Activated CD4-positive, alpha-beta memory T cell treated with anti-CD3 and anti-CD28 coated beads, Interleukin-2, amount 10 ng/mL, durations not matched to agents 7 days and 5 days (primary cell): ENCODE results near the gene CELF3. TPM values are rescaled to one million over a fixed set of nuclear protein-coding genes. Genes with fewer than 3 reads are reported as not detected.
"Not testable (repeated sequence)": the region's sequence is repeated elsewhere in the genome, so short reads cannot be mapped to it uniquely, and the experiment has no call there.

Source experiments
- CTCF ChIA-PET: fragments of 350-600 bp; sonication (Branson Sonifier 250); formaldehyde crosslinking; loops from one replicate; lab custom pipeline; 2021; ENCODE audit warnings: antibody characterized with exemption, inconsistent platforms; lab: Charles Lee
- POLR2A ChIA-PET: fragments of 350-600 bp; sonication (Branson Sonifier 250); formaldehyde crosslinking; loops from one replicate; lab custom pipeline; 2021; ENCODE audit warnings: antibody characterized with exemption; lab: Charles Lee
- DNase-seq: peaks from one replicate; pipeline ENCODE4 v3.0.0-alpha.2; 2020
- H3K27ac Mint-ChIP-seq: one replicate; pipeline ENCODE4 v1.8.0; 2021; ENCODE audit warnings: mild to moderate bottlenecking, mixed read lengths
- H3K27me3 Mint-ChIP-seq: one replicate; pipeline ENCODE4 v1.8.0; 2021; ENCODE audit warnings: mixed read lengths
- H3K36me3 Mint-ChIP-seq: one replicate; pipeline ENCODE4 v1.8.0; 2021; ENCODE audit warnings: low read depth, mixed read lengths
- H3K4me1 Mint-ChIP-seq: one replicate; pipeline ENCODE4 v1.8.0; 2021; ENCODE audit warnings: mixed read lengths
- H3K4me3 Mint-ChIP-seq: one replicate; pipeline ENCODE4 v1.8.0; 2021; ENCODE audit warnings: mild to moderate bottlenecking, mixed read lengths
- H3K9me3 Mint-ChIP-seq: one replicate; pipeline ENCODE4 v1.8.0; 2021; ENCODE audit warnings: mixed read lengths
- total RNA-seq, 2 experiments: library from RNA; stranded (reverse); gene quantifications; one replicate each; pipeline ENCODE4 v1.2.3, GENCODE V29; 2021

The CELF3 gene
- total RNA-seq, 2 experiments from 2014 or later = not detected

- no peaks in the 10 kb centered on the region for H3K9me3 Mint-ChIP-seq
- H3K36me3 Mint-ChIP-seq = peaks cover 3% of the 10 kb centered on the region
- peaks cover 12% of the 10 kb centered on the region for H3K4me1 Mint-ChIP-seq
- CTCF ChIA-PET = interaction anchor here (0.9 kb wide), 1 partner anchor 87 kb away, joined by 4 read pairs; no protein-coding TSS in a partner anchor
- no peaks in the 10 kb centered on the region for H3K27me3 Mint-ChIP-seq
- no peak overlapping the region for H3K4me3 Mint-ChIP-seq
- no peak for DNase-seq
- H3K27ac Mint-ChIP-seq = no peak overlapping the region
- POLR2A ChIA-PET = no interaction called here
Observed at GRCh38 chr1:151680826-151681225, 35.8 kb downstream of the CELF3 start.

- POLR2A ChIA-PET = no interaction called here
- CTCF ChIA-PET = interaction anchor here (0.9 kb wide), 1 partner anchor 87 kb away, joined by 4 read pairs; no protein-coding TSS in a partner anchor
- Mint-ChIP-seq H3K27ac (no peak overlapping the region), H3K27me3 (no peaks in the 10 kb centered on the region), H3K4me1 (peaks cover 12% of the 10 kb centered on the region), H3K36me3 (peaks cover 3% of the 10 kb centered on the region), H3K9me3 (no peaks in the 10 kb centered on the region), H3K4me3 (no peak overlapping the region)
- DNase-seq = no peak
Observed at GRCh38 chr1:151680391-151680790, 36.2 kb downstream of the CELF3 start.

GRCh38 chr1:151673407-151673806 is 43.2 kb downstream of the CELF3 start:
- Mint-ChIP-seq H3K36me3 (peaks cover 33% of the 10 kb centered on the region), H3K27ac (no peak overlapping the region), H3K4me3 (no peak overlapping the region), H3K27me3 (no peaks in the 10 kb centered on the region), H3K9me3 (no peaks in the 10 kb centered on the region), H3K4me1 (no peaks in the 10 kb centered on the region)
- POLR2A ChIA-PET = interaction anchor here (0.6 kb wide), 1 partner anchor 70 kb away, joined by 3 read pairs; no protein-coding TSS in a partner anchor
- CTCF ChIA-PET = no interaction called here
- DNase-seq = no peak

- H3K4me1 Mint-ChIP-seq, CTCF ChIA-PET, H3K27ac Mint-ChIP-seq, H3K9me3 Mint-ChIP-seq, POLR2A ChIA-PET, DNase-seq, H3K4me3 Mint-ChIP-seq, H3K27me3 Mint-ChIP-seq: not testable (repeated sequence)
- H3K36me3 Mint-ChIP-seq = peaks cover 42% of the 10 kb centered on the region
Observed at GRCh38 chr1:151670036-151670675, 46.4 kb downstream of the CELF3 start.

GRCh38 chr1:151668090-151668489 is 48.5 kb downstream of the CELF3 start:
- Mint-ChIP-seq H3K27ac (no peak overlapping the region), H3K27me3 (no peaks in the 10 kb centered on the region), H3K4me3 (no peak overlapping the region), H3K4me1 (peaks cover 7% of the 10 kb centered on the region), H3K9me3 (no peaks in the 10 kb centered on the region), H3K36me3 (peaks cover 42% of the 10 kb centered on the region)
- DNase-seq = no peak
- ChIA-PET POLR2A (no interaction called here), CTCF (interaction anchor here (0.6 kb wide), 1 partner anchor 17 kb away, joined by 3 read pairs; no protein-coding TSS in a partner anchor)

GRCh38 chr1:151661751-151662150 is 54.9 kb downstream of the CELF3 start:
- Mint-ChIP-seq H3K9me3 (no peaks in the 10 kb centered on the region), H3K27me3 (no peaks in the 10 kb centered on the region), H3K27ac (peak overlapping the region; percentile 63), H3K36me3 (peaks cover 24% of the 10 kb centered on the region), H3K4me3 (no peak overlapping the region), H3K4me1 (peaks cover 12% of the 10 kb centered on the region)
- no peak for DNase-seq
- POLR2A ChIA-PET = no interaction called here
- CTCF ChIA-PET = interaction anchor here (1.4 kb wide), 1 partner anchor 73 kb away, joined by 5 read pairs; no protein-coding TSS in a partner anchor

GRCh38 chr1:151655371-151655770 is 61.2 kb downstream of the CELF3 start:
- ChIA-PET POLR2A (interaction anchor here (1.4 kb wide), 1 partner anchor 10 kb away, joined by 3 read pairs; no protein-coding TSS in a partner anchor), CTCF (interaction anchor here (1.0 to 1.9 kb wide), 2 partner anchors 38 to 62 kb away, joined by 4 to 11 read pairs; no protein-coding TSS in a partner anchor)
- Mint-ChIP-seq H3K27ac (no peak overlapping the region), H3K27me3 (no peaks in the 10 kb centered on the region), H3K4me1 (peaks cover 17% of the 10 kb centered on the region), H3K36me3 (peaks cover 21% of the 10 kb centered on the region), H3K4me3 (no peak overlapping the region), H3K9me3 (no peaks in the 10 kb centered on the region)
- DNase-seq = no peak

- H3K27ac Mint-ChIP-seq = no peak overlapping the region
- no peak overlapping the region for H3K4me3 Mint-ChIP-seq
- CTCF ChIA-PET = interaction anchor here (1.0 kb wide), 1 partner anchor 183 kb away, joined by 4 read pairs; no protein-coding TSS in a partner anchor
- no peaks in the 10 kb centered on the region for H3K9me3 Mint-ChIP-seq
- DNase-seq = no peak
- POLR2A ChIA-PET = no interaction called here
- H3K27me3 Mint-ChIP-seq = no peaks in the 10 kb centered on the region
- peaks cover 17% of the 10 kb centered on the region for H3K4me1 Mint-ChIP-seq
- peaks cover 21% of the 10 kb centered on the region for H3K36me3 Mint-ChIP-seq
Observed at GRCh38 chr1:151653397-151653796, 63.2 kb downstream of the CELF3 start.

Other genes starting within 250 kb of the CELF3 start
- gene CGN, start 205.4 kb downstream of the CELF3 start, total RNA-seq = under 1 TPM; 0.43 to 0.96 TPM
- 1 to 10 TPM; 4.5 to 4.9 TPM for gene TUFT1, start 176.5 kb downstream of the CELF3 start, total RNA-seq
- gene SNX27, start 104.8 kb downstream of the CELF3 start, total RNA-seq = 10 to 100 TPM; 28.9 to 29.6 TPM
- gene RIIAD1, start 4.7 kb upstream of the CELF3 start, total RNA-seq = not detected
- gene MRPL9, start 46.7 kb upstream of the CELF3 start, total RNA-seq = 10 to 100 TPM; 97.9 to 98.9 TPM
- 10 to 100 TPM; 27.1 to 30.9 TPM for gene TDRKH, start 73.7 kb upstream of the CELF3 start, total RNA-seq
- 1 to 10 TPM; 1.2 to 1.3 TPM for gene LINGO4, start 88.6 kb upstream of the CELF3 start, total RNA-seq
- gene RORC, start 115.0 kb upstream of the CELF3 start, total RNA-seq = 10 to 100 TPM; 25.4 to 25.8 TPM
- gene C2CD4D, start 123.0 kb upstream of the CELF3 start, total RNA-seq = 1 to 10 TPM; 3.0 to 3.7 TPM
- not detected for gene THEM5, start 136.9 kb upstream of the CELF3 start, total RNA-seq
- 10 to 100 TPM; 26.3 to 28.6 TPM for gene THEM4, start 192.7 kb upstream of the CELF3 start, total RNA-seq